ENCODE results near the gene ADK. TPM values are rescaled to one million over a fixed set of nuclear protein-coding genes. Genes with fewer than 3 reads are reported as not detected.

The ADK gene
- total RNA-seq, 3 donors from 2014 or later: 13.8 to 24.0 (median 22.9) TPM

DNA sequence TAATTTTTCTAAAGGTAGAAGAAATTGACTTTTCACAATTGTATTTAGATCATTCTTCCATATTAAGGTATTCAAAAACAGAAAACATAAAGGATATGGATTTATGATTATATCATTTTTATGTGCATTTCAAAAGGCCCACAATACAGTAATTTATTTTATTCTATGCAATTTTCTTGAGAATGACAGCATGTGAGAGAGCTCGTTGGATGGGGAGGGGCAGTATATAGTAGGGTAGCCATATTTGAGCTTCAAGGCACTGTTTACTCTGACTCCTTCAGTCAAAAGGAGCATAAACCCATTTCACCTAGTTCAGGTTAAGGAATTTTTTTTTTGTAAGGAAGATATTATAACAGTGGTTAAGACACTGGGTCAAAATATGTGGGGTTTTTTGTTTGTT lies 534.5 kb downstream of the ADK start:
- Histone ChIP-seq H3K4me3 (no peak overlapping the region), H3K4me1 (ENCODE audit: low read depth) (peaks cover 12% of the 10 kb centered on the region), H3K9me3 (no peaks in the 10 kb centered on the region), H3K36me3 (ENCODE audit: low read depth) (no peaks in the 10 kb centered on the region)
- ATAC-seq (no peak), DNase-seq (no peak)
- intact Hi-C loops (cut with DNase I, micrococcal nuclease): no loop called here
- TF ChIP-seq, protein P1, sequence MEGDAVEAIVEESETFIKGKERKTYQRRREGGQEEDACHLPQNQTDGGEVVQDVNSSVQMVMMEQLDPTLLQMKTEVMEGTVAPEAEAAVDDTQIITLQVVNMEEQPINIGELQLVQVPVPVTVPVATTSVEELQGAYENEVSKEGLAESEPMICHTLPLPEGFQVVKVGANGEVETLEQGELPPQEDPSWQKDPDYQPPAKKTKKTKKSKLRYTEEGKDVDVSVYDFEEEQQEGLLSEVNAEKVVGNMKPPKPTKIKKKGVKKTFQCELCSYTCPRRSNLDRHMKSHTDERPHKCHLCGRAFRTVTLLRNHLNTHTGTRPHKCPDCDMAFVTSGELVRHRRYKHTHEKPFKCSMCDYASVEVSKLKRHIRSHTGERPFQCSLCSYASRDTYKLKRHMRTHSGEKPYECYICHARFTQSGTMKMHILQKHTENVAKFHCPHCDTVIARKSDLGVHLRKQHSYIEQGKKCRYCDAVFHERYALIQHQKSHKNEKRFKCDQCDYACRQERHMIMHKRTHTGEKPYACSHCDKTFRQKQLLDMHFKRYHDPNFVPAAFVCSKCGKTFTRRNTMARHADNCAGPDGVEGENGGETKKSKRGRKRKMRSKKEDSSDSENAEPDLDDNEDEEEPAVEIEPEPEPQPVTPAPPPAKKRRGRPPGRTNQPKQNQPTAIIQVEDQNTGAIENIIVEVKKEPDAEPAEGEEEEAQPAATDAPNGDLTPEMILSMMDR (IDR thresholded peaks at IDR 0.05): no peak

DNA sequence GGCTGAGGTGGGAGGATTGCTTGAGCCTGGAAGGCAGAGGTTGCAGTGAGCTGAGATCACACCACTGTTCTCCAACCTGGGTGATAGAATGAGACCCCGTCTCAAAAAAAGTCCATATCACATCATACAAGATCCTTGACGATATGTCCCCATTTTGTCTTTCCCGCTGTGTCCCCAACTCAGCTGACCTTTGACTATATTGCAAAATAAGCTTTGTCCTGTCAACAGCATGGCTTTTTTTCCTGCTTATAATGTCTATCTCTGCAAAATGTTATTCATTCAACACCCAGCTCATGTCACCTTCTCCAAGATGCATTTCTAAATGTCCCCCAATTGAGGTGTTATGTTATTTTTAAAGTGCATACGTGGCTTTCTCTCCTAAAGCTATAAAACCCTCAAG lies 539.4 kb downstream of the ADK start:
- no peaks in the 10 kb centered on the region for H3K9me3 ChIP-seq
- no peaks in the 10 kb centered on the region for H3K36me3 ChIP-seq (ENCODE audit: low read depth)
- ATAC-seq: no peak
- TF ChIP-seq, protein P1 (IDR thresholded peaks at IDR 0.05): no peak
- intact Hi-C loops (cut with DNase I, micrococcal nuclease): no loop called here
- H3K4me1 ChIP-seq (ENCODE audit: low read depth): no peaks in the 10 kb centered on the region
- H3K4me3 ChIP-seq: no peak overlapping the region
- no peak for DNase-seq

DNA sequence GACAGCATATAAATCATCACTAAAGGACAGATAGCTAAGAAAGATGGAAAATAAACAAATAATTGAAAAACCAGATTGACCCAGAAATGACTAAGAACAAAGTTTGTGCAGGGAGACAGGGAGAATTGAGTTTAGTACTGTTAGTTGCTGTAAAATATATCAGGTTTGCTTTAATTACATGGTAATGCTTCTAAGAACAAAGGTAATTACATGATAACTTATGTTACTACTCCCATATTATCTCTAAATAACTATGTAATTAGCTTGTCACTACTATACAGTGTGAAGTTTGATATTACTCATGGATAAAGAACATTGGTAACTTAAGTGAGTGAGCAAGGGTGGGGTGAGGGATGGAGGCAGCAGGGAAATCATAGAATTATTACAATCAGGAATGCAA lies 540.1 kb downstream of the ADK start:
- Histone ChIP-seq H3K9me3 (no peaks in the 10 kb centered on the region), H3K36me3 (ENCODE audit: low read depth) (no peaks in the 10 kb centered on the region), H3K4me3 (no peak overlapping the region), H3K4me1 (ENCODE audit: low read depth) (no peaks in the 10 kb centered on the region)
- DNase-seq (no peak), ATAC-seq (no peak)
- TF ChIP-seq, protein P1 (IDR thresholded peaks at IDR 0.05): no peak
- intact Hi-C loops (cut with DNase I, micrococcal nuclease): no loop called here

DNA sequence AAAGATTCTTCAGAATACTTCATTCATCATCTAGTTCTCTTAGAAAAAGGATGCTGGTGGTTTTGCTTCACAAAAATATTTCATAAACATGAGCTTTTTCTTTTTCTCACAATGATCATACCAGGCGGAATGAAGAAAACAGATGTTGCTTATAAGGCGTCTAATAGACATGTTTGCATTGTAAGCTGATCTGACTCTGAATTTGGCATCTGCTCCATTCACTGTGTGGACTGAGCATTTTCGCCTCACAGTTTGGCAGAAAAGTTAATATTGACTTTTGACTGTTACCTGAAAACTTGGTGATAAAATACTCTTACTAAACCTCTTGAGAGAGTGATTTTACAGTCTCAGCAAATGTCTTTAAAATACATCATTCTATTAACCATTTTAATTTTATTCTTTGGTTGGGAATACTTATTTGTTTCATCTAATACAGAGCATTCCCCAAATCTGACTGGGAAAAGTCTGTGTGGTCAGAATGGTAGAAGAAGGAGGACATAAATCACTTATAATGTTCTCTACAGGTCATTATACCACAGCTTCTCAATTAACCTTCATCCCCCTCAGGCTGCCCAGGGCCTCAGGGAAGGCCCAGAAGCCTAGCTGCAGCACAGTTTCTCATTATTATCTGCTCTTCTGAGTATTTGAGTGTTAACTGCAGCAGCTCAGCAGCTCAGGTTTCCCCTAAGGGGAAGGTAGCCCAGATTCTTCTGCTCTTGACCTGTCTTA lies 553.8 kb downstream of the ADK start:
- TF ChIP-seq, protein P1 (IDR thresholded peaks at IDR 0.05): no peak
- DNase-seq (no peak), ATAC-seq (peak; percentile 51)
- Histone ChIP-seq H3K9me3 (no peaks in the 10 kb centered on the region), H3K4me1 (ENCODE audit: low read depth) (no peaks in the 10 kb centered on the region), H3K4me3 (no peak overlapping the region), H3K36me3 (ENCODE audit: low read depth) (no peaks in the 10 kb centered on the region)
- intact Hi-C loops (cut with DNase I, micrococcal nuclease): no loop called here

DNA sequence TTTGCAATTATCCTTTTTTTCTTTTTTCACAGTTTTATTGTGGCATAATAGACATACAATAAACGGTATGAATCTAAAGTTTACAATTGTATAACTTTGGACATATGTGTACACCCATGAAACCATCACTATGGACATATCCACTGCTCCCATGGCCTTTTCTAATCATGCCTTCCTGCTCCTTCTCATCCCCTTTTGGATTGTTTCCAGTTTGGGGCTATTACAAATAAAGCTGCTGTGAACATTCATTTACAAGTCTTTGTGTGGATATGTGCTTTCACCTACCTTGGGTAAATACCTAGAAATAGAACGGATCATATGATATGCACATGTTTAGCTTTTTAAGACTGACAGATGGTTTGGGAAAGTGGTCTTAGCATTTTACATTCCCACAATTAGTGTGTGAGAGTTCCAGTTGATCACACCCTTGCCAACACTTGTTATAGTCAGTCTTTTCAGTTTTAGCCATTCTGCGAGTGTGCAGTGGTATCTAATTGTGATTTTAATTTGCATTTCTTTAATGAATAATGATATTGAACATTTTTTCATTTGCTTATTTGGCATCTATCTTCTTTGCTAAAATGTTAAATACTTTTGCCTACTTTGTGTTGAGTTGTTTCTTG lies 554.4 kb downstream of the ADK start:
- no peaks in the 10 kb centered on the region for H3K4me1 ChIP-seq (ENCODE audit: low read depth)

More for the DNA sequence above, 554.4 kb downstream of the ADK start:
- Histone ChIP-seq H3K36me3 (ENCODE audit: low read depth) (no peaks in the 10 kb centered on the region), H3K9me3 (no peaks in the 10 kb centered on the region), H3K4me3 (no peak overlapping the region)
- DNase-seq (no peak), ATAC-seq (peak; percentile 77)
- TF ChIP-seq, protein P1 (IDR thresholded peaks at IDR 0.05): no peak
- intact Hi-C loops (cut with DNase I, micrococcal nuclease): no loop called here
